HCT116 (cell line): ENCODE results near the gene GABBR2. TPM values are rescaled to one million over a fixed set of nuclear protein-coding genes. Genes with fewer than 3 reads are reported as not detected.

Source experiments
- ATAC-seq: fragments of 200-7000 bp; cut with Tn5 transposase; 2 replicates; pipeline ENCODE4 v1.9.1; 2020; ENCODE audit warnings: mild to moderate bottlenecking, moderate library complexity
- BruUV-seq: library from RNA; stranded (reverse); fragments of 400-500 nt; replicated peaks from 2 replicates; lab custom pipeline; 2021; lab: Mats Ljungman, UMichigan
- CTCF ChIA-PET: fragments of 300-600 bp; sonication (Branson Sonifier 250); formaldehyde crosslinking; loops from one replicate; lab custom pipeline; 2021; ENCODE audit warnings: antibody characterized with exemption; lab: Charles Lee
- POLR2A ChIA-PET: fragments of 300-600, 350-600 bp; sonication (Branson Sonifier 250); formaldehyde crosslinking; loops from one replicate; lab custom pipeline; 2021; ENCODE audit warnings: antibody characterized with exemption; lab: Charles Lee
- RAD21 ChIA-PET, 2 experiments: fragments of 300-600 bp; sonication (Branson Sonifier 250); formaldehyde crosslinking; loops; one replicate each; lab custom pipeline; 2023; ENCODE audit warnings: low total read pairs in 2 of 2; ENCODE audit not compliant: uncharacterized antibody in 2 of 2, unreplicated experiment in 2 of 2, low non-redundant PET in 1 of 2; lab: Charles Lee
- DNase-seq: peaks from one replicate; pipeline ENCODE4 v3.0.0-alpha.2; 2010; ENCODE audit warnings: low read depth, low spot score
- H2AFZ ChIP-seq: fragments of 200-600 bp; shearing (Covaris generic), sonication (generic); 2 replicates; pipeline ENCODE4 v1.6.1; 2017; ENCODE audit warnings: low read depth, mixed run types, mixed read lengths, antibody characterized with exemption, low read length; ENCODE audit not compliant: poor library complexity, severe bottlenecking
- H3K27ac ChIP-seq: 2 replicates; pipeline ENCODE4 v1.5.1; 2012; ENCODE audit warnings: low read depth, low read length
- H3K27me3 ChIP-seq: fragments of 200-600 bp; sonication (generic); 2 replicates; pipeline ENCODE4 v1.6.1; 2016; ENCODE audit warnings: mixed run types, low read length, mixed read lengths; ENCODE audit not compliant: insufficient read depth
- H3K36me3 ChIP-seq, 2 experiments: fragments of 200-500 bp in 1 of 2; fragments of 200-600 bp in 1 of 2; sonication (Bioruptor generic) in 1 of 2; sonication (generic) in 1 of 2; 2 replicates each; pipeline versions ENCODE4 v1.5.1 to v1.6.1; 2014 to 2016; ENCODE audit warnings: low read length in 2 of 2, inconsistent platforms in 1 of 2, mixed read lengths in 1 of 2, mixed run types in 1 of 2; ENCODE audit not compliant: insufficient read depth in 2 of 2, control insufficient read depth in 1 of 2
- H3K4me1 ChIP-seq, 2 experiments: fragments of 200-600 bp in 1 of 2; sonication (generic) in 1 of 2; 2 replicates each; pipeline versions ENCODE4 v1.5.1 to v1.6.1; 2012 to 2017; ENCODE audit warnings: low read length in 2 of 2, inconsistent platforms in 1 of 2, mild to moderate bottlenecking in 1 of 2, mixed read lengths in 1 of 2, mixed run types in 1 of 2, moderate library complexity in 1 of 2; ENCODE audit not compliant: insufficient read depth in 2 of 2, control insufficient read depth in 1 of 2
- H3K4me2 ChIP-seq: fragments of 200-600 bp; sonication (generic); 2 replicates; pipeline ENCODE4 v1.6.1; 2017; ENCODE audit warnings: mixed run types, low read length, mixed read lengths
- H3K4me3 ChIP-seq, 2 experiments: fragments of 200-600 bp in 1 of 2; sonication (generic) in 1 of 2; replicated peaks in 1 of 2; 2 replicates each; pipeline ENCODE4 v1.5.1; 2011 to 2016; ENCODE audit warnings: low read length in 2 of 2, control low read depth in 1 of 2, low read depth in 1 of 2, mild to moderate bottlenecking in 1 of 2, mixed read lengths in 1 of 2, mixed run types in 1 of 2
- H3K79me2 ChIP-seq: fragments of 200-600 bp; sonication (generic); 2 replicates; pipeline ENCODE4 v1.6.1; 2017; ENCODE audit warnings: mild to moderate bottlenecking, mixed run types, low read length, moderate library complexity, mixed read lengths; ENCODE audit not compliant: insufficient read depth
- H3K9ac ChIP-seq: fragments of 200-600 bp; sonication (generic); 2 replicates; pipeline ENCODE4 v1.6.1; 2016; ENCODE audit warnings: low read length, mixed read lengths
- H3K9me2 ChIP-seq: fragments of 200-600 bp; sonication (generic), shearing (Covaris generic); 2 replicates; pipeline ENCODE4 v1.6.1; 2017; ENCODE audit warnings: mixed run types, mild to moderate bottlenecking, moderate library complexity; ENCODE audit not compliant: insufficient read depth
- H3K9me3 ChIP-seq, 2 experiments: fragments of 200-500 bp in 1 of 2; fragments of 200-600 bp in 1 of 2; sonication (Bioruptor generic) in 1 of 2; sonication (generic) in 1 of 2; 2 replicates each; pipeline ENCODE4 v1.6.1; 2014 to 2017; ENCODE audit warnings: low read length in 2 of 2, mixed read lengths in 2 of 2, inconsistent platforms in 1 of 2, low read depth in 1 of 2, mild to moderate bottlenecking in 1 of 2, mixed run types in 1 of 2, moderate library complexity in 1 of 2; ENCODE audit not compliant: control insufficient read depth in 1 of 2, insufficient read depth in 1 of 2
- H4K20me1 ChIP-seq: fragments of 200-600 bp; sonication (generic), shearing (Covaris generic); 2 replicates; pipeline ENCODE4 v1.6.1; 2017; ENCODE audit warnings: mixed run types, mild to moderate bottlenecking, moderate library complexity; ENCODE audit not compliant: insufficient read depth
- EZH2 ChIP-seq: fragments of 200-600 bp; sonication (generic); IDR thresholded peaks from 2 replicates; pipeline ENCODE4 v1.6.1; 2017; ENCODE audit warnings: antibody characterized with exemption, mixed run types
- POLR2A ChIP-seq: IDR thresholded peaks from 2 replicates; pipeline ENCODE4 v1.7.0; 2011; ENCODE audit warnings: borderline replicate concordance; ENCODE audit not compliant: insufficient read depth, insufficient read length; ENCODE audit errors: extremely low read depth
- RAD21 ChIP-seq: IDR thresholded peaks from 2 replicates; pipeline ENCODE4 v1.6.1; 2012; ENCODE audit warnings: low read depth, mild to moderate bottlenecking
- intact Hi-C: fragments of 100-400 bp; cut with micrococcal nuclease; formaldehyde crosslinking; loops from 2 replicates; pipeline ENCODE4 v1.10.0; 2022
- total RNA-seq: library from RNA; stranded (reverse); gene quantifications from one replicate; pipeline ENCODE4 v1.2.1, GENCODE V29; 2021; ENCODE audit not compliant: unreplicated experiment
- TF ChIP-seq, protein P1 (sequence below), 3 experiments: fragments of 200-600 bp in 1 of 3; sonication (generic) in 1 of 3; IDR thresholded peaks in 2 of 3; conservative IDR thresholded peaks in 1 of 3; 2 replicates each; pipeline ENCODE4 v1.5.1; 2012 to 2017; ENCODE audit warnings: low read depth in 2 of 3, low read length in 2 of 3, antibody characterized with exemption in 1 of 3, borderline replicate concordance in 1 of 3, control low read depth in 1 of 3, mild to moderate bottlenecking in 1 of 3, mixed read lengths in 1 of 3, mixed run types in 1 of 3, moderate library complexity in 1 of 3; ENCODE audit not compliant: insufficient read depth in 1 of 3

The GABBR2 gene
- total RNA-seq, 1 experiment from 2014 or later, result 0.15 TPM

DNA sequence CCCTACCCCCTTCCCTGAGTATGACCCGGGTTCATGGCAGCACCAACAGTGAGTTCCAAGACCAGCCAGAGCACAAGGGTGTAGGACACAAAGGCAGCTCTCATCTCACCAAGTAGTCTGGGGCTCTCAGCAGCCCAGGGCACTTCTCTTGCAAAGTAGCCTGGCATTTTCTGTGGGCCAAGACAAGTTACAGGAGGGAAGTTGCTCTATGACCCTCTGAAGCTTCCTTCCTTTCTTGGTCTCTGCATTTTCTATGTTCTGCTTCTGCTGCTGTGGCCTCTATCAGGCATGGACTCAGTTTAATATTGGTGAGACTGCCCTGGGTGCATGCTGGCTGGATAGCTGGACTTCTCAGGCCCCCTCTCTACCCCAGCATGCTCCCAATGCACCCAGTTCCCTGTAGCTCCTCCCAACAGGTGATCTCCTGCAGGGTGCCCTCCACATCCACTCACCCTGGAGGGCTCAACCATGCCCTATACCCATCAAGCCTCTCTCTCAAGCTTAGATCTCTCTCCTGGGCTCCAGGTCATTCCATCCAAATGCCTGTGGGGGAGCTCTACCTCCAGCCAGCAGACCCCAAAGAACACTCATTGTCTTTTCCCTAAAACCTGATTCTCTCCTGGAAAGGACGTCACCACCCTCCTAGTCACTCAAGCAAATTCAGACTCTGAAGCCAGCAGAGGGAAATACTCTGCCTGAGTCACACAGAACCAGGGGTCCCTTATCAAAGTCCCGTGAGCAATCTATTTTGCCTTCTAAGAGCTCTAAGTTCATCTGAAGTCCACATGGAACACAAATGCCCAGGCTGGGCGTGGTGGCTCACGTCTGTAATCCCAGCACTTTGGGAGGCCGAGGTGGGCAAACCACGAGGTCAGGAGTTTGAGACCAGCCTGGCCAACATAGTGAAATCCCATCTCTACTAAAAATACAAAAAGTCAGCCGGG is 467.1 kb downstream of the GABBR2 start:
- no peak overlapping the region for H3K27ac ChIP-seq
- no TSS peak for BruUV-seq
- POLR2A ChIA-PET, result interaction anchor here (1.3 kb wide), 1 partner anchor 123 kb away, joined by 3 read pairs; the partner anchor contains the start of gene TRIM14
- CTCF ChIA-PET, result interaction anchor here (1.0 to 1.7 kb wide), 3 partner anchors 9 to 14 kb away, joined by 3 to 7 read pairs (median 4); partner anchors contain the start of gene TBC1D2
- no peaks in the 10 kb centered on the region for H3K79me2 ChIP-seq
- no peak for TF ChIP-seq EZH2
- TF ChIP-seq, protein P1, sequence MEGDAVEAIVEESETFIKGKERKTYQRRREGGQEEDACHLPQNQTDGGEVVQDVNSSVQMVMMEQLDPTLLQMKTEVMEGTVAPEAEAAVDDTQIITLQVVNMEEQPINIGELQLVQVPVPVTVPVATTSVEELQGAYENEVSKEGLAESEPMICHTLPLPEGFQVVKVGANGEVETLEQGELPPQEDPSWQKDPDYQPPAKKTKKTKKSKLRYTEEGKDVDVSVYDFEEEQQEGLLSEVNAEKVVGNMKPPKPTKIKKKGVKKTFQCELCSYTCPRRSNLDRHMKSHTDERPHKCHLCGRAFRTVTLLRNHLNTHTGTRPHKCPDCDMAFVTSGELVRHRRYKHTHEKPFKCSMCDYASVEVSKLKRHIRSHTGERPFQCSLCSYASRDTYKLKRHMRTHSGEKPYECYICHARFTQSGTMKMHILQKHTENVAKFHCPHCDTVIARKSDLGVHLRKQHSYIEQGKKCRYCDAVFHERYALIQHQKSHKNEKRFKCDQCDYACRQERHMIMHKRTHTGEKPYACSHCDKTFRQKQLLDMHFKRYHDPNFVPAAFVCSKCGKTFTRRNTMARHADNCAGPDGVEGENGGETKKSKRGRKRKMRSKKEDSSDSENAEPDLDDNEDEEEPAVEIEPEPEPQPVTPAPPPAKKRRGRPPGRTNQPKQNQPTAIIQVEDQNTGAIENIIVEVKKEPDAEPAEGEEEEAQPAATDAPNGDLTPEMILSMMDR (IDR thresholded peaks at IDR 0.05 in 2 of 3, conservative IDR thresholded peaks at IDR 0.05 in 1 of 3; ENCODE audit: borderline replicate concordance in 1 of 3, insufficient read depth in 1 of 3, low read depth in 2 of 3, low read length in 2 of 3), result peak in 2 of 3 experiments; percentile 43 to 49; a peak in 3 of 6 replicates
- DNase-seq (no peak), ATAC-seq (peak; percentile 93)
- H3K4me1 ChIP-seq, result peaks cover 10 to 13% of the 10 kb centered on the region in 2 experiments; a peak in 2 of 4 replicates
- RAD21 ChIA-PET, result no interaction called here
- peaks cover 0 to 2% of the 10 kb centered on the region in 2 experiments; a peak in 1 of 4 replicates for H3K36me3 ChIP-seq
- H4K20me1 ChIP-seq, result no peaks in the 10 kb centered on the region
- H3K4me3 ChIP-seq, result no peak overlapping the region
- no peaks in the 10 kb centered on the region for H3K27me3 ChIP-seq
- intact Hi-C loops, result no loop called here
- H3K4me2 ChIP-seq, result no peak overlapping the region
- no peaks in the 10 kb centered on the region for H3K9me2 ChIP-seq
- no peaks in the 10 kb centered on the region for H3K9me3 ChIP-seq
- H3K9ac ChIP-seq, result no peak overlapping the region
- no peak overlapping the region for H2AFZ ChIP-seq

DNA sequence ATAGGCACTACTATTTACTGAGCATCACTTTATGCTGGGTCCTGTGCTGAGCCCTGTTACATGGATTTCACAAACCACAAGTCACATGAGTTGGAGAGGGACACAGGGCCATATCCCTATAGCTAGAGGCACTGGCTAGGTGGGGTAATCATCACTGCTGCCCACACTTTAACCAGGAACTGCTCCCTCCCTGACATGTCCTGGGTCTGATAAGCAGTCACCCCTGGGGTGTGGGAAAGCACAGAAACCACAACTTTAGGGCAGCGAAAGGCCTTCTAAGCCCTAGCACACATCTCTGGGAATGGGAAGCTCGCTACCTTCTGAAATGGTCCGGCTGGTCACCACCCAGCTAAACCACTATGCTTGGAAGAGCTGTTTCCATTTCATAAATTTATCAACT is 468.3 kb downstream of the GABBR2 start:
- ATAC-seq, result no peak
- ChIA-PET POLR2A (no interaction called here), RAD21 (no interaction called here), CTCF (interaction anchor here (1.7 kb wide), 1 partner anchor 10 kb away, joined by 7 read pairs; no protein-coding TSS in a partner anchor)
- Histone ChIP-seq H3K79me2 (no peaks in the 10 kb centered on the region), H3K27me3 (no peaks in the 10 kb centered on the region), H3K9ac (no peak overlapping the region), H3K27ac (no peak overlapping the region), H4K20me1 (no peaks in the 10 kb centered on the region), H3K9me2 (no peaks in the 10 kb centered on the region), H3K36me3 (peaks cover 0 to 2% of the 10 kb centered on the region in 2 experiments; a peak in 1 of 4 replicates), H3K9me3 (no peaks in the 10 kb centered on the region), H3K4me2 (no peak overlapping the region), H3K4me3 (no peak overlapping the region), H2AFZ (no peak overlapping the region), H3K4me1 (peaks cover 10 to 13% of the 10 kb centered on the region in 2 experiments; a peak in 2 of 4 replicates)
- intact Hi-C loops, result no loop called here
- no TSS peak for BruUV-seq
- TF ChIP-seq RAD21 (no peak), POLR2A (no peak)
- no peak for DNase-seq

Other genes starting within 250 kb of the GABBR2 start
- 39.2 TPM for gene ANKS6, start 87.6 kb upstream of the GABBR2 start, total RNA-seq
- 31.2 TPM for gene GALNT12, start 98.7 kb upstream of the GABBR2 start, total RNA-seq
- gene COL15A1, start 235.0 kb upstream of the GABBR2 start, total RNA-seq, result 0.15 TPM